Muscle layer of duodenum (tissue), 2 donors: Measurements from ENCODE around the gene ANKRD40CL.
"Not testable (repeated sequence)": the region's sequence is repeated elsewhere in the genome, so short reads cannot be mapped to it uniquely, and the experiment has no call there.

ENCODE experiments used
- H3K27ac ChIP-seq: one replicate; pipeline ENCODE4 v1.7.0; 2013; ENCODE audit warnings: mild to moderate bottlenecking, low read length
- H3K27me3 ChIP-seq: one replicate; pipeline ENCODE4 v1.7.0; 2013; ENCODE audit warnings: low read depth, mild to moderate bottlenecking, control low read depth, low read length
- H3K36me3 ChIP-seq, 2 donors: one replicate each; pipeline ENCODE4 v1.7.0; 2013; ENCODE audit warnings: low read length in 2 of 2, control low read depth in 1 of 2, mild to moderate bottlenecking in 1 of 2; ENCODE audit not compliant: insufficient read depth in 2 of 2, control insufficient read depth in 1 of 2
- H3K4me1 ChIP-seq, 2 donors: one replicate each; pipeline ENCODE4 v1.7.0; 2013; ENCODE audit warnings: low read length in 2 of 2, mild to moderate bottlenecking in 2 of 2, control low read depth in 1 of 2, moderate library complexity in 1 of 2; ENCODE audit not compliant: insufficient read depth in 2 of 2, control insufficient read depth in 1 of 2
- H3K4me3 ChIP-seq, 2 donors: one replicate each; pipeline ENCODE4 v1.7.0; 2013; ENCODE audit warnings: low read length in 2 of 2, low read depth in 1 of 2, mild to moderate bottlenecking in 1 of 2
- H3K9me3 ChIP-seq, 2 donors: one replicate each; pipeline ENCODE4 v1.7.0; 2013; ENCODE audit warnings: low read length in 2 of 2, control low read depth in 1 of 2, mild to moderate bottlenecking in 1 of 2; ENCODE audit not compliant: control insufficient read depth in 1 of 2
- donor health status: healthy.

ANKRD40CL gene

DNA sequence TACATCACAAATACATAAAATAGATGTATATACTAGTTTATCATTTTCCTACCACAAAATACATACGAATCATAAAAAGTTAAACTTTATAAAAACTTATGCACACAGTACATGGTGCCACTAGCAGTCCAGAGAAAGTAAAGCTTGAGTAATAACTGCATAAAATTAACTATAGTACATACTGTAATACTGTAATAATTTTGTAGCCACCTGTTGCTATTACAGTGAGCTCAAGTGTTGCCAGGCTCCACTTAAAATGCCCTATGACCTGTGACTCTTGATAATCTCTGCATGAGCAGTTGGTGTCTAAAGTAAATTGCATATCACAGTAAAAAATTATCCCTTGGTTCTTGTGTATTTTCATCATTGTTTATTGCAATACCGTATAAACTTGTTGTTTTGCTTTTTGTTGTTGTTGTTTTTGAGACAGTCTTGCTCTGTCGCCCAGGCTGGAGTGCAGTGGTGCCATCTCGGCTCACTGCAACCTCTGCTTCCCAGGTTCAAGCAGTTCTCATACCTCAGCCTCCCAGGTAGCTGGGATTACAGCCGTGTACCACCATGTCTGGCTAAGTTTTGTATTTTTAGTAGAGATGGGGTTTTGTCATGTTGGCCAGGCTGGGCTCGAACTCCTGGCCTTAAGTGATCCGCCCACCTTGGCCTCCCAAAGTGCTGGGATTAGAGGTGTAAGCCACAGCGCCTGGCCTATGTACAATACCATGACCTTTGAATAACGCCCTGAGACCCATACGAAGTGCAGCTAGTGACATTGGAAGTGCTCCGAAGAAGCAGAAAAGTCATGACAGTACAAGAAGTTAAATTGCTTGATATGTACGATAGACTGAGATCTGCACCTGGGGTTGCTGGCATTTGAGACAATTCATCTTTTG is 41.3 kb downstream of the ANKRD40CL start:
- Histone ChIP-seq H3K27me3 (no peaks in the 10 kb centered on the region), H3K36me3 (no peaks in the 10 kb centered on the region), H3K4me3 (no peak overlapping the region), H3K9me3 (no peaks in the 10 kb centered on the region), H3K4me1 (peaks cover 28 to 80% of the 10 kb centered on the region in 2 donors), H3K27ac (no peak overlapping the region)

DNA sequence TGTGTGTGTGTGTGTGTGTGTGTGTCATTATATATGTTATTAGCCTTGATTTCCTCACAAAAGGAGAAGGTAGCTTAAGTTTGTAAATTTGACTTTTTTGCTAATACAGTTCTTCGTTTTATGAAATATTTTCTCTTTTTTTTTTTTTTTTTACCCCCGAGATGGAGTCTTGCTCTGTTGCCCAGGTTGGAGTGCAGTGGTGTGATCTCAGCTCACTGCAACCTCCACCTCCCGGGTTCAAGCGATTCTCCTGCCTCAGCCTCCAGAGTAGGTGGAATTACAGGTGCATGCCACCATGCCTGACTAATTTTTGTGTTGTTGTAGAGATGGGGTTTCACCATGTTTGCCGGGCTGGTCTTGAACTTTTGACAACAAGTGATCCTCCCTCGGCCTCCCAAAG is 42.7 kb downstream of the ANKRD40CL start:
- H3K36me3 ChIP-seq, result not testable (repeated sequence)
- H3K4me1 ChIP-seq, result peaks cover 28 to 75% of the 10 kb centered on the region in 2 donors

GRCh38 chr17:50722746-50723145 is 44.6 kb downstream of the ANKRD40CL start:
- Histone ChIP-seq H3K4me3 (peak overlapping the region in 1 of 2 donors; percentile 1), H3K27ac (no peak overlapping the region)

More for the DNA sequence above, 42.7 kb downstream of the ANKRD40CL start:
- H3K27me3 ChIP-seq, H3K27ac ChIP-seq, H3K4me3 ChIP-seq, H3K9me3 ChIP-seq: not testable (repeated sequence)

GRCh38 chr17:50721194-50722010 is 45.9 kb downstream of the ANKRD40CL start:
- H3K9me3 ChIP-seq, result no peaks in the 10 kb centered on the region
- no peaks in the 10 kb centered on the region for H3K36me3 ChIP-seq
- peaks cover 17 to 48% of the 10 kb centered on the region in 2 donors for H3K4me1 ChIP-seq
- peak overlapping the region; percentile 95 for H3K27ac ChIP-seq
- peak overlapping the region; percentile 71 to 89 for H3K4me3 ChIP-seq
- H3K27me3 ChIP-seq, result no peaks in the 10 kb centered on the region

More at GRCh38 chr17:50722746-50723145, 44.6 kb downstream of the ANKRD40CL start:
- Histone ChIP-seq H3K9me3 (no peaks in the 10 kb centered on the region), H3K4me1 (peaks cover 23 to 58% of the 10 kb centered on the region in 2 donors), H3K27me3 (no peaks in the 10 kb centered on the region), H3K36me3 (no peaks in the 10 kb centered on the region)

- H3K27ac ChIP-seq, result peak overlapping the region; percentile 95
- H3K9me3 ChIP-seq, result no peaks in the 10 kb centered on the region
- H3K36me3 ChIP-seq, result no peaks in the 10 kb centered on the region
- no peaks in the 10 kb centered on the region for H3K27me3 ChIP-seq
- peak overlapping the region; percentile 71 to 89 for H3K4me3 ChIP-seq
- H3K4me1 ChIP-seq, result peaks cover 17 to 39% of the 10 kb centered on the region in 2 donors
These were observed 47.2 kb downstream of the ANKRD40CL start for GRCh38 chr17:50719924-50720794.

- Histone ChIP-seq H3K4me1 (peaks cover 17 to 39% of the 10 kb centered on the region in 2 donors), H3K36me3 (no peaks in the 10 kb centered on the region), H3K9me3 (no peaks in the 10 kb centered on the region), H3K4me3 (peak within 1 kb of the TSS; percentile 71 to 89), H3K27ac (peak within 1 kb of the TSS; percentile 95), H3K27me3 (no peaks in the 10 kb centered on the region)
These were observed 48.0 kb downstream of the ANKRD40CL start, which contains the start of gene LUC7L3 for GRCh38 chr17:50719144-50719923. Gene LUC7L3, plus strand, starts transcription at chr17:50719603. Its CDS starts 130 bp downstream, at chr17:50719733.

- Histone ChIP-seq H3K27ac (no peak overlapping the region), H3K27me3 (no peaks in the 10 kb centered on the region), H3K36me3 (no peaks in the 10 kb centered on the region), H3K9me3 (no peaks in the 10 kb centered on the region), H3K4me1 (peaks cover 0 to under 1% of the 10 kb centered on the region in 2 donors), H3K4me3 (no peak overlapping the region)
These were observed 51.8 kb downstream of the ANKRD40CL start for GRCh38 chr17:50715471-50715870.

DNA sequence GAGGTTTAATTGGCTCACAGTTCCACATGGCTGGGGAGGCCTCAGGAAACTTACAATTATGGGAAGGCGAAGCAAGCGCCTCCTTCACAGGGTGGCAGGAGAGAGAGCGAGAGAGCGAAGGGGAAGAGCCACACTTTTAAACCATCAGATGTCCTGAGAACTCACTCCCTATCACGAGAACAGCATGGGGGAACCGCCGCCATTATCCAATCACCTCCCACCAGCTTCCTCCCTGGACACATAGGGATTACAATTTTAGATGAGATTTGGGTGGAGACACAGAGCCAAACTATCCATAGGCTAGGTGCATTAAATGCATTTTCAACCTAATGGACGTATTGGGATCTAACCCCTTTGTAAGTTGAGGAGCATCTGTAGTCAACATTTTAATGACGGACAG is 54.7 kb downstream of the ANKRD40CL start:
- peaks cover 0 to 4% of the 10 kb centered on the region in 2 donors for H3K36me3 ChIP-seq
- H3K9me3 ChIP-seq, result no peaks in the 10 kb centered on the region
- no peak overlapping the region for H3K4me3 ChIP-seq
- no peak overlapping the region for H3K27ac ChIP-seq
- H3K27me3 ChIP-seq, result no peaks in the 10 kb centered on the region
- H3K4me1 ChIP-seq, result peaks cover 10 to 11% of the 10 kb centered on the region in 2 donors
